ENCODE results near the gene DNAAF1. TPM values are rescaled to one million over a fixed set of nuclear protein-coding genes. Genes with fewer than 3 reads are reported as not detected.

DNAAF1 gene
- total RNA-seq, 3 donors from 2014 or later (not counting 1 experiment from before 2014, with no cell fraction given) = 0.43 to 2.9 (median 0.95) TPM

GRCh38 chr16:84119368-84119767, 25.7 kb upstream of the DNAAF1 start:
- Mint-ChIP-seq H3K4me1 (peaks cover 13 to 17% of the 10 kb centered on the region in 2 donors), H3K4me3 (no peak overlapping the region), H3K27me3 (ENCODE audit: low read depth in 2 of 2) (no peaks in the 10 kb centered on the region), H3K27ac (no peak overlapping the region), H3K9me3 (no peaks in the 10 kb centered on the region), H3K36me3 (no peaks in the 10 kb centered on the region)
- no peak for DNase-seq
- intact Hi-C loops (cut with micrococcal nuclease) = no loop called here
- Histone ChIP-seq H3K4me3 (ENCODE audit: low read length) (no peak overlapping the region), H3K4me1 (ENCODE audit: control insufficient read depth, insufficient read depth, low read length) (peaks cover 23% of the 10 kb centered on the region), H3K27me3 (ENCODE audit: control insufficient read depth, insufficient read depth, low read length) (no peaks in the 10 kb centered on the region), H3K36me3 (ENCODE audit: control insufficient read depth, insufficient read depth, low read length) (peaks cover 3% of the 10 kb centered on the region), H3K9me3 (ENCODE audit: control insufficient read depth, insufficient read depth, low read length) (no peaks in the 10 kb centered on the region), H3K27ac (ENCODE audit: low read length) (no peak overlapping the region)
- TF ChIP-seq, protein P1, sequence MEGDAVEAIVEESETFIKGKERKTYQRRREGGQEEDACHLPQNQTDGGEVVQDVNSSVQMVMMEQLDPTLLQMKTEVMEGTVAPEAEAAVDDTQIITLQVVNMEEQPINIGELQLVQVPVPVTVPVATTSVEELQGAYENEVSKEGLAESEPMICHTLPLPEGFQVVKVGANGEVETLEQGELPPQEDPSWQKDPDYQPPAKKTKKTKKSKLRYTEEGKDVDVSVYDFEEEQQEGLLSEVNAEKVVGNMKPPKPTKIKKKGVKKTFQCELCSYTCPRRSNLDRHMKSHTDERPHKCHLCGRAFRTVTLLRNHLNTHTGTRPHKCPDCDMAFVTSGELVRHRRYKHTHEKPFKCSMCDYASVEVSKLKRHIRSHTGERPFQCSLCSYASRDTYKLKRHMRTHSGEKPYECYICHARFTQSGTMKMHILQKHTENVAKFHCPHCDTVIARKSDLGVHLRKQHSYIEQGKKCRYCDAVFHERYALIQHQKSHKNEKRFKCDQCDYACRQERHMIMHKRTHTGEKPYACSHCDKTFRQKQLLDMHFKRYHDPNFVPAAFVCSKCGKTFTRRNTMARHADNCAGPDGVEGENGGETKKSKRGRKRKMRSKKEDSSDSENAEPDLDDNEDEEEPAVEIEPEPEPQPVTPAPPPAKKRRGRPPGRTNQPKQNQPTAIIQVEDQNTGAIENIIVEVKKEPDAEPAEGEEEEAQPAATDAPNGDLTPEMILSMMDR (IDR thresholded peaks at IDR 0.05) = no peak
- ATAC-seq = no peak
- 95% methylated on average over 13 of the region's 13 CpGs for WGBS (ENCODE audit: insufficient coverage)

GRCh38 chr16:84120023-84120422, 25.1 kb upstream of the DNAAF1 start:
- Mint-ChIP-seq H3K9me3 (no peaks in the 10 kb centered on the region), H3K27ac (no peak overlapping the region)

GRCh38 chr16:84121007-84121406, 24.1 kb upstream of the DNAAF1 start:
- H3K9me3 ChIP-seq (ENCODE audit: control insufficient read depth, insufficient read depth, low read length) = no peaks in the 10 kb centered on the region
- peaks cover 3% of the 10 kb centered on the region for H3K36me3 ChIP-seq (ENCODE audit: control insufficient read depth, insufficient read depth, low read length)
- 95% methylated on average over 10 of the region's 10 CpGs for WGBS (ENCODE audit: insufficient coverage)
- Mint-ChIP-seq H3K27ac (no peak overlapping the region), H3K36me3 (no peaks in the 10 kb centered on the region), H3K9me3 (no peaks in the 10 kb centered on the region), H3K27me3 (ENCODE audit: low read depth in 2 of 2) (no peaks in the 10 kb centered on the region), H3K4me1 (peaks cover 2 to 7% of the 10 kb centered on the region in 2 donors), H3K4me3 (no peak overlapping the region)
- DNase-seq (no peak), ATAC-seq (no peak)
- H3K4me1 ChIP-seq (ENCODE audit: control insufficient read depth, insufficient read depth, low read length) = peaks cover 11% of the 10 kb centered on the region
- H3K4me3 ChIP-seq (ENCODE audit: low read length) = no peak overlapping the region
- no peaks in the 10 kb centered on the region for H3K27me3 ChIP-seq (ENCODE audit: control insufficient read depth, insufficient read depth, low read length)
- TF ChIP-seq, protein P1 (IDR thresholded peaks at IDR 0.05) = no peak
- no peak overlapping the region for H3K27ac ChIP-seq (ENCODE audit: low read length)
- intact Hi-C loops (cut with micrococcal nuclease) = no loop called here

More at GRCh38 chr16:84120023-84120422, 25.1 kb upstream of the DNAAF1 start:
- Mint-ChIP-seq H3K4me1 (peaks cover 12 to 17% of the 10 kb centered on the region in 2 donors), H3K36me3 (no peaks in the 10 kb centered on the region), H3K27me3 (ENCODE audit: low read depth in 2 of 2) (no peaks in the 10 kb centered on the region), H3K4me3 (no peak overlapping the region)
- Histone ChIP-seq H3K4me3 (ENCODE audit: low read length) (no peak overlapping the region), H3K27me3 (ENCODE audit: control insufficient read depth, insufficient read depth, low read length) (no peaks in the 10 kb centered on the region), H3K9me3 (ENCODE audit: control insufficient read depth, insufficient read depth, low read length) (no peaks in the 10 kb centered on the region), H3K27ac (ENCODE audit: low read length) (no peak overlapping the region), H3K4me1 (ENCODE audit: control insufficient read depth, insufficient read depth, low read length) (peaks cover 20% of the 10 kb centered on the region), H3K36me3 (ENCODE audit: control insufficient read depth, insufficient read depth, low read length) (peaks cover 3% of the 10 kb centered on the region)
- no peak for ATAC-seq
- intact Hi-C loops (cut with micrococcal nuclease) = no loop called here
- TF ChIP-seq, protein P1 (IDR thresholded peaks at IDR 0.05) = no peak
- WGBS (ENCODE audit: insufficient coverage) = 80% methylated on average over 5 of the region's 5 CpGs
- no peak for DNase-seq
